T-helper 22 cell (primary cell): Measurements from ENCODE around the gene CLDN24.

Experiments
- DNase-seq: peaks from one replicate; pipeline ENCODE4 v3.0.0-alpha.2; 2020; ENCODE audit warnings: low read depth

CLDN24 gene

GRCh38 chr4:183284258-183284785, 37.9 kb downstream of the CLDN24 start:
- DNase-seq, result no peak

DNA sequence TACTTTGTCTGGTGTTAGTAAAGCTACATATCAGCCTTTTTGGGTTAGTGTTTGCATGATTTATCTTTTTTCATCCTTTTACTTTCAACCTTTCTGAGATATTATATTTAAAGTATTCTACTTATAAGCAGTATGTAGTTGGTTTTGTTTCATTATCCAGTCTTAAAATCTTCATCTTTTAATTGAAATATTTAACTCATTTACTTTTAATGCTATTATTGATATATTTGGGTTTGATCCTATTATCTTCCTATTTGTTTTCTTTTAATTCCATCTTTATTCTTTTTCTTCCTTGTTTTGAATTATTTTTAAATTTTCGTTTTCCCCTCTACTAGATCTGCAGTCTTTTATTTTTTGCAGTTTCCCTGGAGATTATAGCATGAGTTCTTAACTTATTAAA, 46.1 kb downstream of the CLDN24 start:
- no peak for DNase-seq

GRCh38 chr4:183272384-183272783, 49.8 kb downstream of the CLDN24 start:
- DNase-seq, result no peak
